HL-60 (cell line): ENCODE measurements around the gene PRKAR2B.

Experiments
- CTCF ChIP-seq: IDR thresholded peaks from one replicate; pipeline ENCODE4 v1.5.1; 2011; ENCODE audit warnings: low read length, control low read depth, inconsistent platforms; ENCODE audit not compliant: insufficient read depth
- POLR2AphosphoS5 ChIP-seq: IDR thresholded peaks from 2 replicates; pipeline ENCODE4 v1.6.1; 2012; ENCODE audit warnings: low read depth
- REST ChIP-seq: IDR thresholded peaks from 2 replicates; pipeline ENCODE4 v1.6.1; 2012; ENCODE audit warnings: low read depth; ENCODE audit not compliant: insufficient replicate concordance

- no peak for TF ChIP-seq CTCF
- TF ChIP-seq POLR2AphosphoS5, result no peak
- no peak for TF ChIP-seq REST
These were observed 49.7 kb upstream of the PRKAR2B start for GRCh38 chr7:106994833-106995232.
